ENCODE measurements around the gene PTGER4.
A peak's percentile ranks its signal among the peaks of the same experiment; 100 is the strongest.
"Not testable (repeated sequence)": the region's sequence is repeated elsewhere in the genome, so short reads cannot be mapped to it uniquely, and the experiment has no call there.

The PTGER4 gene

GRCh38 chr5:40679913-40680681 is at the start of gene PTGER4:
TSS of gene PTGER4 (plus strand) at chr5:40679915. CDS start at chr5:40680994, 1,079 bp downstream.
- DNase-seq: peak; percentile 43 to 51

- DNase-seq: no peak
These were observed 49.6 kb upstream of the PTGER4 start for GRCh38 chr5:40630126-40630525.

GRCh38 chr5:40631236-40631635 is 48.5 kb upstream of the PTGER4 start:
- no peak for DNase-seq

GRCh38 chr5:40634154-40634553 is 45.6 kb upstream of the PTGER4 start:
- DNase-seq: no peak

- no peak for DNase-seq
These were observed 45.1 kb upstream of the PTGER4 start for GRCh38 chr5:40634593-40634992.

GRCh38 chr5:40639531-40639930 is 40.2 kb upstream of the PTGER4 start:
- DNase-seq: not testable (repeated sequence)

- no peak for DNase-seq
These were observed 33.4 kb upstream of the PTGER4 start for GRCh38 chr5:40646266-40646665.

- DNase-seq: no peak
These were observed 31.6 kb upstream of the PTGER4 start for GRCh38 chr5:40648150-40648549.

GRCh38 chr5:40649463-40650030 is 30.2 kb upstream of the PTGER4 start:
- DNase-seq: no peak

- DNase-seq: no peak
These were observed 28.5 kb upstream of the PTGER4 start for GRCh38 chr5:40651201-40651600.

- DNase-seq: peak in 1 of 2 experiments; percentile 32
These were observed 27.1 kb upstream of the PTGER4 start for GRCh38 chr5:40652441-40653220.

GRCh38 chr5:40653221-40654022 is 26.3 kb upstream of the PTGER4 start:
- no peak for DNase-seq

- DNase-seq: no peak
These were observed 25.2 kb upstream of the PTGER4 start for GRCh38 chr5:40654377-40654991.

GRCh38 chr5:40655138-40655537 is 24.6 kb upstream of the PTGER4 start:
- DNase-seq: no peak

- not testable (repeated sequence) for DNase-seq
These were observed 23.6 kb upstream of the PTGER4 start for GRCh38 chr5:40656091-40656490.

- no peak for DNase-seq
These were observed 22.9 kb upstream of the PTGER4 start for GRCh38 chr5:40656766-40657165.

GRCh38 chr5:40660751-40661150 is 19.0 kb upstream of the PTGER4 start:
- no peak for DNase-seq

- DNase-seq: no peak
These were observed 13.9 kb upstream of the PTGER4 start for GRCh38 chr5:40665635-40666298.

GRCh38 chr5:40666657-40667056 is 13.1 kb upstream of the PTGER4 start:
- DNase-seq: no peak

GRCh38 chr5:40667161-40667663 is 12.5 kb upstream of the PTGER4 start:
- no peak for DNase-seq

- no peak for DNase-seq
These were observed 9.9 kb upstream of the PTGER4 start for GRCh38 chr5:40669606-40670390.
